Measurements from ENCODE around the gene WFDC8.

The WFDC8 gene

DNA sequence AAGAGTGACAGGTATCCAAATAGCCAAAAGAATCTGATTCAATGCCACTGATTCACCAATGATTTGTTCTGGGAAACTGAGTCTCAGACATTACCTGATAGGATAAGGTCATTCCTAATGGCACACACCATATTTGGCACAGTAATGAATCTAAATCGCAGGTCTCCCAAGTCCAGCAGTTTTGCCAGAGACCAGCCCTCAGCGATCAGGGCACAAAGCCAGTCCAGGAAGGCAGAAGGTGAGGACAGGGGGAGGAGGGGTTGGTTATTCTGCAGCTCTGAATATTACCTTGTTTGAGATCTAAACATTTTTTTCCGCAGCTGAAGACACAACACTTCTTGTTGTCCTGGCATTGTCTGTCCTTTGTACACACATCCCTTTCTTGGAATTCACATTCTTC is 33.7 kb downstream of the WFDC8 start:
- peaks cover 72% of the 10 kb centered on the region for H3K27me3 Mint-ChIP-seq
- ATAC-seq (replicated peaks; ENCODE audit: extremely low read depth, poor library complexity, severe bottlenecking): no peak
- no peak for DNase-seq (ENCODE audit: low spot score in 2 of 2)
- H3K36me3 Mint-ChIP-seq (ENCODE audit: insufficient read depth): no peaks in the 10 kb centered on the region
- H3K4me1 Mint-ChIP-seq: no peaks in the 10 kb centered on the region
- H3K27ac Mint-ChIP-seq (ENCODE audit: low read depth): no peak overlapping the region
- no peaks in the 10 kb centered on the region for H3K9me3 Mint-ChIP-seq
- no peak overlapping the region for H3K4me3 Mint-ChIP-seq

DNA sequence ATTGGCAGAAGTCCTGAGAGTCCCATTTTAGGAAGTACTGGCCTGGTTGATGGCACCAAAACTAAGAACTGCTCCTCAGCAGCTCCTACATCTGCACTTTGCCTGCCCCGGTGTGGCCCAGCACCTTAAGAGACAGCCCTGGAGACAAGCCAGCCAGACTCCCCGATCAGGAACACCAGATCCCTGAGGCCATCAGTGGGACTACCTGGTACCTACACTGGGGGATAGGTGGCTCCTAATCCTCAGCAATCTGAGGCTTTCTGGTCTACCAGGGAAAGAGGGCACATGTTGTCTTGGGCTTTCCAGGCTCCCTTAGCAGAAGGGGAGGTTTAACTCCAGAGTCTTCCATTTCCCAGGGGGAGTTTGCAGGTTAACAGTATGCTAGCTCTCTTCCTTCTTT is 39.7 kb downstream of the WFDC8 start, which contains the start of gene WFDC6:
WFDC6 (minus strand) TSS at position 101 of the 400 bp plus-strand sequence; CDS start at position 26, 75 bp downstream.
- Mint-ChIP-seq H3K36me3 (ENCODE audit: insufficient read depth) (no peaks in the 10 kb centered on the region), H3K27me3 (peaks cover 52% of the 10 kb centered on the region), H3K4me3 (no peak within 1 kb of the TSS), H3K4me1 (no peaks in the 10 kb centered on the region), H3K9me3 (no peaks in the 10 kb centered on the region), H3K27ac (ENCODE audit: low read depth) (no peak within 1 kb of the TSS)
- ATAC-seq (replicated peaks; ENCODE audit: extremely low read depth, poor library complexity, severe bottlenecking): no peak
- DNase-seq (ENCODE audit: low spot score in 2 of 2): no peak

DNA sequence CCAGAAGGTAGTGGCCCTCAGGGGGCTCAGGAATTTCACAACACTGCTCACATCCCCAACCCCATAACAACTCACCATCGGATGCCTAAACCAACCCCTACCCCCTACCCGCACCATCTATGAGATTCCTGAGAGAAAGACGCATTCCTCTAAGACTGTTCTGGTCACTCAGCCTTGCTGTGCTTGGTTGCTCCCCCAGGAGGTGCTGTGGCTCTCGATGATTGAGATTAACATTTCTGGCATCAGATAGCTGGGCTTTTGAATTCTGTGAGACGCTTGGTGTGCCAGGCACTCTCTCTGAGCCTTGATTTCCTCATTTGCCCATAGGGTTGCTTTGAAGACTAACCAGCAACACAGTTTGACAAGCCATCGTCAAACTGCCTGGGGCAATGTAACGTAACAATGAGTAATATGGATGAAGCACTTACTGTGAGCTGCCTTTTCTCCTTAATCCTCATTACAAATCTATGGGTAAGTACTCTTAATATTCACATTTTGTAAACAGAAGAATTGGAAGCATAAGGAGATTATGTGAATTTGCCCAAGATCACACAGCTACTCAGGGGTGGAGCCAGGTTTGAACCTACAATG is 40.8 kb downstream of the WFDC8 start:
- H3K27me3 Mint-ChIP-seq: peaks cover 41% of the 10 kb centered on the region
- H3K9me3 Mint-ChIP-seq: no peaks in the 10 kb centered on the region
- no peak for ATAC-seq (replicated peaks; ENCODE audit: extremely low read depth, poor library complexity, severe bottlenecking)
- H3K36me3 Mint-ChIP-seq (ENCODE audit: insufficient read depth): no peaks in the 10 kb centered on the region
- DNase-seq (ENCODE audit: low spot score in 2 of 2): no peak
- H3K4me1 Mint-ChIP-seq: no peaks in the 10 kb centered on the region
- H3K27ac Mint-ChIP-seq (ENCODE audit: low read depth): no peak overlapping the region
- H3K4me3 Mint-ChIP-seq: no peak overlapping the region

GRCh38 chr20:45527294-45527693 is 51.8 kb downstream of the WFDC8 start:
- H3K27ac Mint-ChIP-seq (ENCODE audit: low read depth): no peak overlapping the region
- no peaks in the 10 kb centered on the region for H3K36me3 Mint-ChIP-seq (ENCODE audit: insufficient read depth)
- H3K4me1 Mint-ChIP-seq: no peaks in the 10 kb centered on the region
- peaks cover 78% of the 10 kb centered on the region for H3K27me3 Mint-ChIP-seq
- no peak for ATAC-seq (replicated peaks; ENCODE audit: extremely low read depth, poor library complexity, severe bottlenecking)
- no peak overlapping the region for H3K4me3 Mint-ChIP-seq
- no peak for DNase-seq (ENCODE audit: low spot score in 2 of 2)
- H3K9me3 Mint-ChIP-seq: no peaks in the 10 kb centered on the region

DNA sequence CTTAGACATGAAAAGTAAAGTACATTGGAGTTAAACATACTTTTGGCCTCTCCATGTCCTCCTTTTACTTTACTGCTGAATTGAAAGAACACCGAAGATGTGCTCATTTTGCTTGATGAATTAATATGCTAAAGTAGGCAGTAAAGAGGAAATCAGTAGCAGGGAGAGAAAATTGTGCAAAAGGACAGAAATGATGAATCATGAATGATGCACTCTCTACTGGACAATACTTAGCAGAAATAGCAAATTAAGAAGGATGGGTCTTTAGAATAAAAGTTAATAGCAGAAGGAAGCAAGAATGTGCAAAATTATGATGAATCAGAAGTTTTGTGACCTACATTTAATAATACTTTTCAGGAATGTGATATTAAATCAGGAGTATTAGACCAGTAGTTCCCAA is 55.3 kb downstream of the WFDC8 start:
- Mint-ChIP-seq H3K27me3 (peaks cover 77% of the 10 kb centered on the region), H3K9me3 (no peaks in the 10 kb centered on the region), H3K27ac (ENCODE audit: low read depth) (no peak overlapping the region), H3K36me3 (ENCODE audit: insufficient read depth) (no peaks in the 10 kb centered on the region), H3K4me1 (no peaks in the 10 kb centered on the region), H3K4me3 (no peak overlapping the region)
- no peak for DNase-seq (ENCODE audit: low spot score in 2 of 2)
- ATAC-seq (replicated peaks; ENCODE audit: extremely low read depth, poor library complexity, severe bottlenecking): no peak

DNA sequence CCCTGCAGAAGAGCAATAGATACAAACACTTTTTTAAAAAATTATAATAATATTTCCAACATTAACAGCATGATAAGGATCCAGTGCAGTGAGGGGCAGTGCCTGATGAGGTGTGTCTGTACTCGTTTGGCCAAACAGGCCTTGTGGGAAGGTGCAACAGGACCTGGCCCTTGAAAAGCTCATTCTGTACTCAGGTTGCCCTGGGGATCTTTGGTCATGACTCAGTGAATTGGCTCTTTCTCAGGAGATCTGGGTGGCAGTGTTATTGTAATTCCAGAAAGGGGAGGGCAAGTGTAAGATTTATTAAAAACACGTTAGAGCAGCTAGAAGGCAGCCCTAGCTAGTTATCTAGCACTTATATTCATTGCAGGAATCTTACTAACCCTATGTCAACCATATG is 60.8 kb downstream of the WFDC8 start:
- Mint-ChIP-seq H3K4me3 (no peak overlapping the region), H3K27me3 (peaks cover 50% of the 10 kb centered on the region), H3K36me3 (ENCODE audit: insufficient read depth) (no peaks in the 10 kb centered on the region), H3K9me3 (no peaks in the 10 kb centered on the region), H3K27ac (ENCODE audit: low read depth) (no peak overlapping the region), H3K4me1 (no peaks in the 10 kb centered on the region)
- no peak for DNase-seq (ENCODE audit: low spot score in 2 of 2)
- no peak for ATAC-seq (replicated peaks; ENCODE audit: extremely low read depth, poor library complexity, severe bottlenecking)

- H3K4me3 Mint-ChIP-seq: no peak within 1 kb of the TSS
- ATAC-seq (replicated peaks; ENCODE audit: extremely low read depth, poor library complexity, severe bottlenecking) (no peak), DNase-seq (ENCODE audit: low spot score in 2 of 2) (no peak)
- H3K36me3 Mint-ChIP-seq (ENCODE audit: insufficient read depth): no peaks in the 10 kb centered on the region
- no peaks in the 10 kb centered on the region for H3K4me1 Mint-ChIP-seq
- H3K27me3 Mint-ChIP-seq: peaks cover 45% of the 10 kb centered on the region
- H3K9me3 Mint-ChIP-seq: no peaks in the 10 kb centered on the region
- no peak within 1 kb of the TSS for H3K27ac Mint-ChIP-seq (ENCODE audit: low read depth)
Observed at GRCh38 chr20:45515147-45515913, 63.8 kb downstream of the WFDC8 start, which contains the start of gene SPINT3. Gene SPINT3 (minus strand): TSS chr20:45515622. CDS start chr20:45515608, 14 bp downstream.

DNA sequence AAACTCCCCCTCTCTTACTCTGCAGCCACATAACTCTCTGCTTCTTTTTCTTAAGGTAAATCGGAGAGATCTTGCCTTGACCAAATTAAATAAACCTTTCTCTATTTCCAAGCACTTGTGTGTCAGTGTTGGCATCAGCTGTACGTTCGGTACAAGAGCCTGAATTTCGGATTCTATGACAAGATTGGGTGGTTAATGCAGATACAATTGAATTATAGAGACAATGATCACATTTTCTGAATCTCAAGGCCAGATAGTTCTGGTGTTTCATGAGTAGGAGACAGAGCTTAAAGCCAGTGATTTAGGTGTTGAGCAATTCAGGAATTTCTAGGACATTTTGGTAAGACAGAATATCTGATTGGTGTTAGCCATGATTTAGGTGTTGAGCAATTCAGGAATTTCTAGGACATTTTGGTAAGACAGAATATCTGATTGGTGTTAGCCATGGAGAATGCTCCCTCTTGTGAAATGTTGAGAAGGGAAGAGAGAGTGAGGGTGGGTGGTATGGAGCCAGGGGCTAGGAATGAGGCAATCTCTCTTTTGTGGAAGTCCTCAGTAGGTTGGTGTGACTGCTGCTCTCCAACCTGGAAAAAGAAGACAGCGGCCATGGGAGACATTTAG is 68.7 kb downstream of the WFDC8 start:
- ATAC-seq (replicated peaks; ENCODE audit: extremely low read depth, poor library complexity, severe bottlenecking) (no peak), DNase-seq (ENCODE audit: low spot score in 2 of 2) (no peak)
- Mint-ChIP-seq H3K27ac (ENCODE audit: low read depth) (no peak overlapping the region), H3K27me3 (peaks cover 72% of the 10 kb centered on the region), H3K36me3 (ENCODE audit: insufficient read depth) (no peaks in the 10 kb centered on the region), H3K9me3 (no peaks in the 10 kb centered on the region), H3K4me3 (no peak overlapping the region), H3K4me1 (no peaks in the 10 kb centered on the region)

DNA sequence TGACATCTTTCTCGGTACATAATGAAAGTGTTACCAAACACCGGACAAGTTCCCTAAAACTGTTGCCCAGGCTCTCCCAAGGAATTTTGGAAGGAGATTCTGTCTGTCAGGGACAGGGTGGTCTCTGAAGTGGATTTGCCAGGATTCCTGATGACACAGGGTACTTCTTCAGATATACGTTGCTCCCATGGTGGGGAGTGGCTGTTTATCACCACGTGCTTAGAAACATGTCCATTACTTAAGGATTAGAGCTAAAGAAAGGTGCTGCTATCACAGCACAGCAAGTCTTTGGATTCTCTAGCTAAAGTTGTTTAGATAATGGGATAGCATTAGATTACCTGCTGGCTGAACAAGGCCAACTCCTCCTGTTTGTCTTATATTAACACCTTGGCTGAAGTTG is 70.0 kb downstream of the WFDC8 start:
- Mint-ChIP-seq H3K4me1 (no peaks in the 10 kb centered on the region), H3K4me3 (no peak overlapping the region), H3K27me3 (peaks cover 85% of the 10 kb centered on the region), H3K36me3 (ENCODE audit: insufficient read depth) (no peaks in the 10 kb centered on the region), H3K9me3 (no peaks in the 10 kb centered on the region), H3K27ac (ENCODE audit: low read depth) (no peak overlapping the region)
- DNase-seq (ENCODE audit: low spot score in 2 of 2) (no peak), ATAC-seq (replicated peaks; ENCODE audit: extremely low read depth, poor library complexity, severe bottlenecking) (no peak)

- no peak for ATAC-seq (replicated peaks; ENCODE audit: extremely low read depth, poor library complexity, severe bottlenecking)
- no peak overlapping the region for H3K4me3 Mint-ChIP-seq
- peaks cover 88% of the 10 kb centered on the region for H3K27me3 Mint-ChIP-seq
Observed at GRCh38 chr20:45508068-45508886, 70.8 kb downstream of the WFDC8 start.

GRCh38 chr20:45507011-45507820 is 71.9 kb downstream of the WFDC8 start:
- ATAC-seq (replicated peaks; ENCODE audit: extremely low read depth, poor library complexity, severe bottlenecking) (no peak), DNase-seq (ENCODE audit: low spot score in 2 of 2) (no peak)
- Mint-ChIP-seq H3K27me3 (peaks cover 93% of the 10 kb centered on the region), H3K36me3 (ENCODE audit: insufficient read depth) (no peaks in the 10 kb centered on the region), H3K4me1 (no peaks in the 10 kb centered on the region), H3K27ac (ENCODE audit: low read depth) (no peak overlapping the region), H3K4me3 (no peak overlapping the region), H3K9me3 (no peaks in the 10 kb centered on the region)

More at GRCh38 chr20:45508068-45508886, 70.8 kb downstream of the WFDC8 start:
- Mint-ChIP-seq H3K27ac (ENCODE audit: low read depth) (no peak overlapping the region), H3K4me1 (no peaks in the 10 kb centered on the region), H3K9me3 (no peaks in the 10 kb centered on the region), H3K36me3 (ENCODE audit: insufficient read depth) (no peaks in the 10 kb centered on the region)
- no peak for DNase-seq (ENCODE audit: low spot score in 2 of 2)

DNA sequence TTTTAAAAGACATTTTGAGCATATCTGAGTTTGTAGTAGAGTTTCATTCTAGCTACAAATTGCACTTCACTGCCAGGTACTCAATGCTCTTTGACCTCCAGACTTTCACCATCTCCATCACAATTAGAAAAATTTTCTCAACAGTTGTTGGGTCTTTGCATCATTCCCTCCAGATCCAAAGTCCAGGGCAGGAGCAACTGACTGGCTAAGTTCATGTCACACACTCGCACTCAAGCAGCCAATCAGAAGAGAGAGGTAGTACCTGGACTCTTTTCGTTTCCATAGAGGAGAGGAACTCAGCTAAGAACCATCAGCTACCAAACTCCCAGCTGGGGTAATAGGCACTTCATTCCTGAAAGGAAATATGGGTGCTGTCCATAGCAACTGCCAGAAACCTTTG is 72.7 kb downstream of the WFDC8 start:
- DNase-seq (ENCODE audit: low spot score in 2 of 2) (no peak), ATAC-seq (replicated peaks; ENCODE audit: extremely low read depth, poor library complexity, severe bottlenecking) (no peak)
- Mint-ChIP-seq H3K4me1 (no peaks in the 10 kb centered on the region), H3K27me3 (peaks cover 93% of the 10 kb centered on the region), H3K4me3 (no peak overlapping the region), H3K36me3 (ENCODE audit: insufficient read depth) (no peaks in the 10 kb centered on the region), H3K9me3 (no peaks in the 10 kb centered on the region), H3K27ac (ENCODE audit: low read depth) (no peak overlapping the region)

Data from central memory CD8-positive, alpha-beta T cell (primary cell).